Hematopoietic multipotent progenitor cell treated with erythropoietin and hydrocortisone succinate and interleukin-3 and kit ligand, for 4 days (in vitro differentiated cells): ENCODE results near the gene MUS81.
"Not testable (repeated sequence)": the region's sequence is repeated elsewhere in the genome, so short reads cannot be mapped to it uniquely, and the experiment has no call there.

Experiments used
- DNase-seq: peaks from one replicate; pipeline ENCODE4 v3.0.0-alpha.2; 2015

The MUS81 gene

GRCh38 chr11:65873318-65874156, 13.3 kb downstream of the MUS81 start:
- peak; percentile 96 for DNase-seq

- DNase-seq = peak; percentile 92
Observed at GRCh38 chr11:65879617-65880016, 19.4 kb downstream of the MUS81 start, which contains the start of gene CTSW. CTSW (plus strand) TSS chr11:65879837; CDS start chr11:65879855, 18 bp downstream.

- no peak for DNase-seq
Observed at GRCh38 chr11:65880027-65880426, 19.8 kb downstream of the MUS81 start.

- no peak for DNase-seq
Observed at GRCh38 chr11:65880844-65881421, 20.7 kb downstream of the MUS81 start.

- no peak for DNase-seq
Observed at GRCh38 chr11:65882120-65883057, 22.2 kb downstream of the MUS81 start.

GRCh38 chr11:65883058-65883761, 23.0 kb downstream of the MUS81 start:
- DNase-seq = no peak

- no peak for DNase-seq
Observed at GRCh38 chr11:65883786-65884715, 23.8 kb downstream of the MUS81 start.

- DNase-seq = peak; percentile 91
Observed at GRCh38 chr11:65884716-65885092, 24.5 kb downstream of the MUS81 start.

- no peak for DNase-seq
Observed at GRCh38 chr11:65885231-65885630, 25.0 kb downstream of the MUS81 start.

GRCh38 chr11:65885808-65886536, 25.7 kb downstream of the MUS81 start:
- DNase-seq = no peak

- DNase-seq = no peak
Observed at GRCh38 chr11:65886826-65887722, 26.8 kb downstream of the MUS81 start.

GRCh38 chr11:65887723-65888162, 27.5 kb downstream of the MUS81 start:
- no peak for DNase-seq

- peak; percentile 99 for DNase-seq
Observed at GRCh38 chr11:65888163-65888814, 28.1 kb downstream of the MUS81 start, which contains the start of gene FIBP. FIBP (minus strand) TSS chr11:65888471; CDS start chr11:65888418, 53 bp downstream.

GRCh38 chr11:65890324-65891218, 30.3 kb downstream of the MUS81 start, which contains the start of gene CCDC85B:
CCDC85B (plus strand) TSS chr11:65890673; CDS start chr11:65890784, 111 bp downstream.
- DNase-seq = peak; percentile 98

GRCh38 chr11:65891219-65892136, 31.2 kb downstream of the MUS81 start:
- peak; percentile 77 for DNase-seq

- not testable (repeated sequence) for DNase-seq
Observed at GRCh38 chr11:65892137-65892540, 31.9 kb downstream of the MUS81 start.
